Measurements from ENCODE around the gene DDIT4L. TPM values are rescaled to one million over a fixed set of nuclear protein-coding genes. Genes with fewer than 3 reads are reported as not detected.

The DDIT4L gene
- polyA plus RNA-seq, 1 of the 3 experiments (the other 2 are of a cell fraction), result 2.1 TPM

DNA sequence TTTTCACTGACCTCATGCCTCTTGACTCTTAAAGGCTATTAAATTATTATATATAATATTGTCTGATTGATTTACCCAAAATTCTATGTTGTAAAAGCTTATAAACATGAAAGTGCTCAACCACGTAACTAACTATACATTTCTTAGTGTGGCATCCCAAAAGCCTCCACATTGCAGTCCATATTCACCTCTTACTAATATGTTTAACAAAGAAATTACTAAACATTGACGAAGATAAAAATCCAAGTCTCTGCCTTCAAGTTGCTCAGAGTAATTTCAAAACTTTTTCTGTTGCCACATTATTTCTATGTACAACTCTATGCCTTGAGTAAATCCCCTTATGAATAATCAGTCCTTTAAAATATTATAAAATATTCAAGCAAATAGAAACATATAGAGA is 14.4 kb downstream of the DDIT4L start (continued):
- TF ChIP-seq, protein P1, sequence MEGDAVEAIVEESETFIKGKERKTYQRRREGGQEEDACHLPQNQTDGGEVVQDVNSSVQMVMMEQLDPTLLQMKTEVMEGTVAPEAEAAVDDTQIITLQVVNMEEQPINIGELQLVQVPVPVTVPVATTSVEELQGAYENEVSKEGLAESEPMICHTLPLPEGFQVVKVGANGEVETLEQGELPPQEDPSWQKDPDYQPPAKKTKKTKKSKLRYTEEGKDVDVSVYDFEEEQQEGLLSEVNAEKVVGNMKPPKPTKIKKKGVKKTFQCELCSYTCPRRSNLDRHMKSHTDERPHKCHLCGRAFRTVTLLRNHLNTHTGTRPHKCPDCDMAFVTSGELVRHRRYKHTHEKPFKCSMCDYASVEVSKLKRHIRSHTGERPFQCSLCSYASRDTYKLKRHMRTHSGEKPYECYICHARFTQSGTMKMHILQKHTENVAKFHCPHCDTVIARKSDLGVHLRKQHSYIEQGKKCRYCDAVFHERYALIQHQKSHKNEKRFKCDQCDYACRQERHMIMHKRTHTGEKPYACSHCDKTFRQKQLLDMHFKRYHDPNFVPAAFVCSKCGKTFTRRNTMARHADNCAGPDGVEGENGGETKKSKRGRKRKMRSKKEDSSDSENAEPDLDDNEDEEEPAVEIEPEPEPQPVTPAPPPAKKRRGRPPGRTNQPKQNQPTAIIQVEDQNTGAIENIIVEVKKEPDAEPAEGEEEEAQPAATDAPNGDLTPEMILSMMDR (IDR thresholded peaks at IDR 0.05), result no peak
- no peak for TF ChIP-seq FOSL2 (IDR thresholded peaks at IDR 0.05; ENCODE audit: borderline replicate concordance, low read depth)
- no peak for TF ChIP-seq TEAD4 (IDR thresholded peaks at IDR 0.05; ENCODE audit: borderline replicate concordance, insufficient read depth)
- no peak for TF ChIP-seq RAD21 (IDR thresholded peaks at IDR 0.05; ENCODE audit: low read length)
- no peak for TF ChIP-seq MEF2A (IDR thresholded peaks at IDR 0.05; ENCODE audit: borderline replicate concordance, low read depth)
- no peak for TF ChIP-seq EP300 (IDR thresholded peaks at IDR 0.05; ENCODE audit: borderline replicate concordance in 1 of 2, low read depth in 1 of 2, low read length in 1 of 2)
- TF ChIP-seq RCOR1 (IDR thresholded peaks at IDR 0.05; ENCODE audit: low read length), result no peak
- TF ChIP-seq USF1 (IDR thresholded peaks at IDR 0.05; ENCODE audit: borderline replicate concordance, low read depth), result no peak

DNA sequence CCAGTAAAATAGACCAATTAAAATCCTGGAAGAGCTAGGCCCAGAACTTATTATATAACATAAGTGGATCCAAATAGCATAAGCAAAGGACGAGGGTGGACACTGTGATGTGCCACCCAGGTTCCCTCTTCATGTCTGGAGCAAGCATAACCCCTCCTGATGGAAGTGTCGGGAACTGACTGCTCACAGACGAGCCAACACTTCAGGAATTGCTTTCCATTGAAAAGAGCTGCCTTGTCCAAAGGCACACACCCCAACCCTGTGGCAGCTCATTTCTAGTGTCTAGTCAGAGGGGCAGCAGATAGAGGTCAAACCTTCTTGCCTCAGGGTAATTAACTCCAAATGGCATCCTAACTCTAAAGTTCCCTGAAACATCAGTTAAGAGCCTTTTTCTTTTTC is 15.3 kb downstream of the DDIT4L start:
- 81% methylated on average over 2 of the region's 3 CpGs for WGBS (ENCODE audit: low lambda C conversion rate)
- ChIA-PET CTCF (interaction anchor here (0.9 kb wide), 1 partner anchor 186 kb away, joined by 3 read pairs; no protein-coding TSS in a partner anchor), POLR2A (no interaction called here)
- no peak overlapping the region for H3K9ac ChIP-seq
- no peak overlapping the region for H3K27ac ChIP-seq (ENCODE audit: low read depth in 2 of 2, low read length in 1 of 2)
- H3K4me1 ChIP-seq (ENCODE audit: control insufficient read depth in 1 of 2, insufficient read depth in 2 of 2, low read depth in 1 of 2, low read length in 1 of 2), result peaks cover 0 to under 1% of the 10 kb centered on the region in 2 experiments; a peak in 1 of 4 replicates
- no peaks in the 10 kb centered on the region for H3K9me3 ChIP-seq
- H2AFZ ChIP-seq (ENCODE audit: low read depth), result no peak overlapping the region
- no peaks in the 10 kb centered on the region for H4K20me1 ChIP-seq (ENCODE audit: insufficient read depth)
- H3K79me2 ChIP-seq (ENCODE audit: insufficient read depth), result no peaks in the 10 kb centered on the region
- no peak overlapping the region for H3K4me3 ChIP-seq (ENCODE audit: low read depth in 2 of 2, low read length in 1 of 2)
- no peak for DNase-seq
- no peaks in the 10 kb centered on the region for H3K9me2 ChIP-seq
- H3K36me3 ChIP-seq (replicated peaks in 1 of 2; ENCODE audit: control insufficient read depth in 1 of 2, insufficient read depth in 2 of 2, low read length in 1 of 2), result no peaks in the 10 kb centered on the region
- H3F3A ChIP-seq (replicated peaks; ENCODE audit: insufficient read depth), result no peaks in the 10 kb centered on the region
- H3K27me3 ChIP-seq (ENCODE audit: insufficient read depth), result no peaks in the 10 kb centered on the region
- TF ChIP-seq, protein P2, sequence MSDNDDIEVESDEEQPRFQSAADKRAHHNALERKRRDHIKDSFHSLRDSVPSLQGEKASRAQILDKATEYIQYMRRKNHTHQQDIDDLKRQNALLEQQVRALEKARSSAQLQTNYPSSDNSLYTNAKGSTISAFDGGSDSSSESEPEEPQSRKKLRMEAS (IDR thresholded peaks at IDR 0.05; ENCODE audit: low read depth), result no peak
- TF ChIP-seq USF1 (IDR thresholded peaks at IDR 0.05; ENCODE audit: borderline replicate concordance, low read depth) (no peak), NRF1 (IDR thresholded peaks at IDR 0.05; ENCODE audit: low read depth, low read length) (no peak), TAF1 (IDR thresholded peaks at IDR 0.05; ENCODE audit: borderline replicate concordance, low read depth, low read length) (no peak), GABPA (IDR thresholded peaks at IDR 0.05; ENCODE audit: low read depth) (no peak), MXI1 (IDR thresholded peaks at IDR 0.05; ENCODE audit: low read depth, low read length) (no peak), MEF2A (IDR thresholded peaks at IDR 0.05; ENCODE audit: borderline replicate concordance, low read depth) (no peak)
- no peak overlapping the region for H3K4me2 ChIP-seq
